OCI-LY1 (cell line): ENCODE measurements around the gene ARMC3.

Experiments used
- H2AFZ ChIP-seq: fragments of 200-600 bp; sonication (generic), shearing (Covaris generic); 2 replicates; pipeline ENCODE4 v1.6.0; 2014; ENCODE audit warnings: antibody characterized with exemption, mild to moderate bottlenecking, low read length
- H3F3A ChIP-seq: fragments of 200-600 bp; sonication (generic), shearing (Covaris generic); 2 replicates; pipeline ENCODE4 v1.6.0; 2014; ENCODE audit warnings: mild to moderate bottlenecking, antibody characterized with exemption, low read length, moderate library complexity; ENCODE audit not compliant: insufficient read depth
- H3K27ac ChIP-seq: fragments of 200-600 bp; sonication (generic); 2 replicates; pipeline ENCODE4 v1.5.1; 2014; ENCODE audit warnings: low read length, mixed run types, mild to moderate bottlenecking, low read depth; ENCODE audit not compliant: poor library complexity, severe bottlenecking
- H3K27me3 ChIP-seq: fragments of 200-600 bp; sonication (generic); 2 replicates; pipeline ENCODE4 v1.6.0; 2014; ENCODE audit warnings: antibody characterized with exemption, mild to moderate bottlenecking, low read length, moderate library complexity; ENCODE audit not compliant: insufficient read depth
- H3K36me3 ChIP-seq: fragments of 200-600 bp; sonication (generic); 2 replicates; pipeline ENCODE4 v1.6.1; 2014; ENCODE audit warnings: mild to moderate bottlenecking, antibody characterized with exemption, low read length, moderate library complexity, mixed read lengths; ENCODE audit not compliant: insufficient read depth
- H3K4me1 ChIP-seq: fragments of 200-600 bp; sonication (generic); 2 replicates; pipeline ENCODE4 v1.5.1; 2014; ENCODE audit warnings: mild to moderate bottlenecking, low read length, moderate library complexity; ENCODE audit not compliant: insufficient read depth, severe bottlenecking
- H3K4me2 ChIP-seq: fragments of 200-600 bp; sonication (generic), shearing (Covaris generic); 2 replicates; pipeline ENCODE4 v1.6.1; 2014; ENCODE audit warnings: low read length
- H3K4me3 ChIP-seq: fragments of 200-600 bp; sonication (generic); 2 replicates; pipeline ENCODE4 v1.5.1; 2014; ENCODE audit warnings: low read length, low read depth, mild to moderate bottlenecking, mixed read lengths; ENCODE audit not compliant: poor library complexity, severe bottlenecking
- H3K79me2 ChIP-seq: fragments of 200-600 bp; shearing (Covaris generic); 2 replicates; pipeline ENCODE4 v1.6.1; 2016; ENCODE audit warnings: mixed run types, low read length, mixed read lengths; ENCODE audit not compliant: insufficient read depth
- H3K9ac ChIP-seq: fragments of 200-600 bp; sonication (generic), shearing (Covaris generic); 2 replicates; pipeline ENCODE4 v1.6.1; 2014; ENCODE audit warnings: mild to moderate bottlenecking, low read length, mixed read lengths
- H3K9me2 ChIP-seq: fragments of 200-600 bp; sonication (generic), shearing (Covaris generic); 2 replicates; pipeline ENCODE4 v1.6.1; 2014; ENCODE audit warnings: low read depth, mild to moderate bottlenecking, low read length, mixed read lengths
- H3K9me3 ChIP-seq: fragments of 200-600 bp; shearing (Covaris generic); 2 replicates; pipeline ENCODE4 v1.6.1; 2014; ENCODE audit warnings: low read length, mixed read lengths
- H4K20me1 ChIP-seq: fragments of 200-600 bp; sonication (generic), shearing (Covaris generic); 2 replicates; pipeline ENCODE4 v1.6.0; 2016; ENCODE audit warnings: mild to moderate bottlenecking, low read length; ENCODE audit not compliant: insufficient read depth
- CTCF ChIP-seq: fragments of 200-600 bp; sonication (generic), shearing (Covaris generic); IDR thresholded peaks from 2 replicates; pipeline ENCODE4 v1.5.1; 2017; ENCODE audit warnings: mild to moderate bottlenecking, antibody characterized with exemption, low read length, moderate library complexity, mixed read lengths
- EZH2 ChIP-seq: fragments of 200-600 bp; sonication (generic), shearing (Covaris generic); IDR thresholded peaks from 2 replicates; pipeline ENCODE4 v1.8.0; 2017; ENCODE audit warnings: borderline replicate concordance, mixed run types, mild to moderate bottlenecking, antibody characterized with exemption, low read length, moderate library complexity, mixed read lengths

Gene ARMC3

DNA sequence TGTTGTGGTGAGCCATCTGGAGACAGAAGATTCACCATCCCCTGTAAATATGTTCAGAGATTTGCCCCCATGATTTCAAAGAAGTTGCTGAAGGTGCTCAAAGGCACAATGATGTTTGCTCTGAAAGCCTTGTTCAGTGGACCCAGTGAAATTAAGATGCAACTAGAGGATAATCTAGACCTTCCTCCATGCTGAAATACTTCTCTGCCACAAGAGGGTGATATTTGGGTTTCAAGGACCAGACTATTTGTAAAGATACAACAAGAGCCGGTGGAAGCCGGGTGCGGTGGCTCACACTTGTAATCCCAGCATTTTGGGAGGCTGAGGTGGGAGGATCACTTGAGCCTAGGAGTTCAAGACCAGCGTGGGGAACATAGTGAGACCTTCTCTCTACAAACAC lies 154.0 kb downstream of the ARMC3 start:
- H3K27ac ChIP-seq: no peak overlapping the region
- no peaks in the 10 kb centered on the region for H4K20me1 ChIP-seq
- no peak overlapping the region for H3K9ac ChIP-seq
- no peak overlapping the region for H2AFZ ChIP-seq
- H3K4me1 ChIP-seq: no peaks in the 10 kb centered on the region
- TF ChIP-seq CTCF (peak; percentile 32; the same call in 1 of the 2 replicates), EZH2 (no peak)
- no peaks in the 10 kb centered on the region for H3K9me3 ChIP-seq
- H3K4me3 ChIP-seq: no peak overlapping the region
- no peak overlapping the region for H3K4me2 ChIP-seq
- H3F3A ChIP-seq: no peaks in the 10 kb centered on the region
- H3K27me3 ChIP-seq: no peaks in the 10 kb centered on the region
- H3K9me2 ChIP-seq: no peaks in the 10 kb centered on the region
- H3K36me3 ChIP-seq: no peaks in the 10 kb centered on the region
- H3K79me2 ChIP-seq: no peaks in the 10 kb centered on the region
